Vagina (tissue), 2 donors: Measurements from ENCODE around the gene B9D2. TPM values are rescaled to one million over a fixed set of nuclear protein-coding genes. Genes with fewer than 3 reads are reported as not detected.

Source experiments
- DNase-seq, 2 donors: peaks; one replicate each; pipeline ENCODE4 v3.0.0-alpha.2; 2017; ENCODE audit errors: extremely low spot score in 2 of 2
- H3K27ac ChIP-seq: fragments of 200-600 bp; sonication (generic); one replicate; pipeline ENCODE4 v1.5.1; 2019
- H3K27me3 ChIP-seq: fragments of 200-600 bp; sonication (generic); one replicate; pipeline ENCODE4 v1.5.1; 2019
- H3K36me3 ChIP-seq, 2 donors: fragments of 200-600 bp; sonication (generic); one replicate each; pipeline ENCODE4 v1.5.1; 2017 to 2019
- H3K4me1 ChIP-seq: fragments of 200-600 bp; sonication (generic); one replicate; pipeline ENCODE4 v1.5.1; 2019
- H3K4me3 ChIP-seq, 2 donors: fragments of 200-600 bp; sonication (generic); 1 replicate in 1 of 2; 2 replicates in 1 of 2; pipeline ENCODE4 v1.5.1; 2016 to 2019
- H3K9me3 ChIP-seq: fragments of 200-600 bp; sonication (generic); one replicate; pipeline ENCODE4 v1.5.1; 2019
- CTCF ChIP-seq, 3 experiments: fragments of 450-650 bp in 2 of 3; fragments of 200-600 bp in 1 of 3; sonication (generic) in 1 of 3; IDR thresholded peaks; one replicate each; pipeline ENCODE4 v1.5.1; 2017 to 2019; ENCODE audit warnings: antibody characterized with exemption in 3 of 3, mild to moderate bottlenecking in 2 of 3, moderate library complexity in 2 of 3
- POLR2A ChIP-seq, 2 donors: fragments of 450-650 bp; IDR thresholded peaks; one replicate each; pipeline ENCODE4 v1.6.1; 2017; ENCODE audit warnings: antibody characterized with exemption in 2 of 2, mild to moderate bottlenecking in 2 of 2, moderate library complexity in 2 of 2
- POLR2AphosphoS5 ChIP-seq, 2 donors: sonication (generic); formaldehyde crosslinking; IDR thresholded peaks; one replicate each; pipeline ENCODE4 v1.9.0; 2017; ENCODE audit warnings: antibody characterized with exemption in 2 of 2, mild to moderate bottlenecking in 2 of 2, low read depth in 1 of 2; ENCODE audit not compliant: insufficient read depth in 1 of 2
- intact Hi-C: fragments of 100-400 bp; cut with DNase I; formaldehyde crosslinking; loops from one replicate; pipeline ENCODE4 v1.15.1; 2023
- total RNA-seq: library from RNA; depleted of rRNA; stranded (reverse); fragments of >200 nt; gene quantifications from one replicate; pipeline ENCODE4 v1.2.3, GENCODE V29; 2016

The B9D2 gene
- total RNA-seq, 1 donor from 2014 or later, result not detected

GRCh38 chr19:41325640-41325946 lies 38.4 kb downstream of the B9D2 start:
- TF ChIP-seq POLR2A (IDR thresholded peaks at IDR 0.05) (no peak), POLR2AphosphoS5 (IDR thresholded peaks at IDR 0.05; ENCODE audit: insufficient read depth in 1 of 2, low read depth in 1 of 2) (no peak), CTCF (IDR thresholded peaks at IDR 0.05) (no peak)
- H3K27me3 ChIP-seq, result no peaks in the 10 kb centered on the region
- no peaks in the 10 kb centered on the region for H3K9me3 ChIP-seq
- peak overlapping the region; percentile 16 to 40 for H3K4me3 ChIP-seq
- H3K4me1 ChIP-seq, result peaks cover 83% of the 10 kb centered on the region
- DNase-seq, result no peak
- H3K27ac ChIP-seq, result peak overlapping the region; percentile 95
- intact Hi-C loops, result no loop called here
- H3K36me3 ChIP-seq, result peaks cover 0 to 19% of the 10 kb centered on the region in 2 donors

DNA sequence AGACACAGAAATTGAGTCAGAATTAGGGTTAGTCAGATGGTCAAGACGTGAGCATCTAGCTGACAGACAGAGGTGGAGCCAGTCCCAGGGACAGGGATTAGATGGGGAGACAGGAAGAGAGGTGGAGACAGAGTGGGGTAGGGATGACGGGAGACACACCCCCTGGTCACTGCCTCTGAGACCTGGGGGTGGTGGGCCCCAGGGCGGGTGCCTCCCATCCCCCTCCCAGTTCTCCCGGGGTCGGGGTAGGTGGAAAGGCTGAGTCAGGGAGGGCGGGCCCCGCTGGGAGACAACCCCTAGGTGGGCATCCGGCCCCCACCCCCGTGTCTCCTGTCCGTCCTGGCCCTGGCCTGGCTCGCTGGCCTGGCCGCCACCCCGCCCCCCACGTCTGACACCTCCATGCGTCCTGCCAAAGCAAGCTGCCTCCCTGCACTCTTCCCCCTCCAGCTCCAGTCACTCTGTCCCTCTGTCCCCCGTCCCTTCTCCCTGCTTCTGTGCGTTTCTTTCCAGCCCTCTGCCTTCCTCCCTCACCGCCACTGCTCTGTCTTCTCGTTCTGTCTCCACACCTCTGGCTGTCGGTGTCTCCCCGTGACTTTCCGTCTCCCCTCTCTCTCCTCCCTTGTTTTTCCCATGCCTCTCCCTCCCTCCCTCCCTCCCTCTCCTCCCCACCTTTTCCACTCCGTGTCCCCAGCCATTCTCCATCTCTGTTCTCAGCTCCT lies 38.9 kb downstream of the B9D2 start:
- H3K36me3 ChIP-seq, result peaks cover 0 to 21% of the 10 kb centered on the region in 2 donors
- peaks cover 83% of the 10 kb centered on the region for H3K4me1 ChIP-seq
- H3K4me3 ChIP-seq, result peak overlapping the region; percentile 16 to 40
- no peaks in the 10 kb centered on the region for H3K27me3 ChIP-seq
- TF ChIP-seq POLR2A (IDR thresholded peaks at IDR 0.05) (no peak), POLR2AphosphoS5 (IDR thresholded peaks at IDR 0.05; ENCODE audit: insufficient read depth in 1 of 2, low read depth in 1 of 2) (peak; percentile 45 to 74), CTCF (IDR thresholded peaks at IDR 0.05) (no peak)
- intact Hi-C loops, result no loop called here
- H3K27ac ChIP-seq, result peak overlapping the region; percentile 95
- DNase-seq, result no peak
- no peaks in the 10 kb centered on the region for H3K9me3 ChIP-seq

GRCh38 chr19:41324231-41324702 lies 39.7 kb downstream of the B9D2 start:
- peaks cover 83% of the 10 kb centered on the region for H3K4me1 ChIP-seq
- intact Hi-C loops, result no loop called here
- peak overlapping the region; percentile 95 for H3K27ac ChIP-seq
- H3K4me3 ChIP-seq, result peak overlapping the region in 1 of 2 donors; percentile 6
- no peaks in the 10 kb centered on the region for H3K9me3 ChIP-seq
- peaks cover 0 to 28% of the 10 kb centered on the region in 2 donors for H3K36me3 ChIP-seq
- TF ChIP-seq CTCF (IDR thresholded peaks at IDR 0.05), result no peak
- no peak for TF ChIP-seq POLR2A (IDR thresholded peaks at IDR 0.05)
- no peak for TF ChIP-seq POLR2AphosphoS5 (IDR thresholded peaks at IDR 0.05; ENCODE audit: insufficient read depth in 1 of 2, low read depth in 1 of 2)
- no peaks in the 10 kb centered on the region for H3K27me3 ChIP-seq
- no peak for DNase-seq

GRCh38 chr19:41323430-41324125 lies 40.4 kb downstream of the B9D2 start:
- peak; percentile 50 to 91 for TF ChIP-seq POLR2AphosphoS5 (IDR thresholded peaks at IDR 0.05; ENCODE audit: insufficient read depth in 1 of 2, low read depth in 1 of 2)
- TF ChIP-seq POLR2A (IDR thresholded peaks at IDR 0.05), result no peak
- TF ChIP-seq CTCF (IDR thresholded peaks at IDR 0.05), result peak in 1 of 3 experiments; percentile 12
- H3K4me3 ChIP-seq, result peak overlapping the region in 1 of 2 donors; percentile 6
- intact Hi-C loops, result no loop called here
- H3K4me1 ChIP-seq, result peaks cover 78% of the 10 kb centered on the region
- H3K9me3 ChIP-seq, result no peaks in the 10 kb centered on the region
- H3K27ac ChIP-seq, result peak overlapping the region; percentile 95
- peaks cover 0 to 31% of the 10 kb centered on the region in 2 donors for H3K36me3 ChIP-seq
- no peaks in the 10 kb centered on the region for H3K27me3 ChIP-seq
- no peak for DNase-seq

DNA sequence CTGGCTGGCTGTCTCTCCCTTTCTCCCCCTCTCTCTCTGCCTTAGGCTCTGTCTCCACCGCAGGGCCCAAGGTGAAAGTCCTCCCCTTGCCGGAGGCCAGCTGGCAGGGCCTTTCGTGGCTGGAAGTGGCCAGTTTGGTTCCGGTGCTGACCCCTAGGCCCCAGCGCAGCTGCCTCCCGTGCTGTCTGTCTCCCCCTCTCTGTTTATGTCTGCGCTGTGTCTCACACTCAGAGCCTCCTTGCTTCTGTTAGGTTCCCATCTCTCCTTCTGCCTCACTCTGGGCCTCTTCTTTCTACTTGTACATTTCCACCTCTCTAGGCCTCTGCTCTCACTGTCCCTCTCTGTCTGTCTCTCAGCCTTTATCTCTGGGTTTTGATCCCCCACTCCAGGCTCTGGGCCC lies 40.9 kb downstream of the B9D2 start:
- H3K4me1 ChIP-seq, result peaks cover 72% of the 10 kb centered on the region
- no peak overlapping the region for H3K4me3 ChIP-seq
- H3K9me3 ChIP-seq, result no peaks in the 10 kb centered on the region
- H3K27ac ChIP-seq, result peak overlapping the region; percentile 95
- TF ChIP-seq CTCF (IDR thresholded peaks at IDR 0.05) (no peak), POLR2A (IDR thresholded peaks at IDR 0.05) (no peak), POLR2AphosphoS5 (IDR thresholded peaks at IDR 0.05; ENCODE audit: insufficient read depth in 1 of 2, low read depth in 1 of 2) (no peak)
- no peaks in the 10 kb centered on the region for H3K27me3 ChIP-seq
- intact Hi-C loops, result no loop called here
- H3K36me3 ChIP-seq, result peaks cover 0 to 31% of the 10 kb centered on the region in 2 donors
- no peak for DNase-seq
